Measurements from ENCODE around the gene FAM181A.

The FAM181A gene

DNA sequence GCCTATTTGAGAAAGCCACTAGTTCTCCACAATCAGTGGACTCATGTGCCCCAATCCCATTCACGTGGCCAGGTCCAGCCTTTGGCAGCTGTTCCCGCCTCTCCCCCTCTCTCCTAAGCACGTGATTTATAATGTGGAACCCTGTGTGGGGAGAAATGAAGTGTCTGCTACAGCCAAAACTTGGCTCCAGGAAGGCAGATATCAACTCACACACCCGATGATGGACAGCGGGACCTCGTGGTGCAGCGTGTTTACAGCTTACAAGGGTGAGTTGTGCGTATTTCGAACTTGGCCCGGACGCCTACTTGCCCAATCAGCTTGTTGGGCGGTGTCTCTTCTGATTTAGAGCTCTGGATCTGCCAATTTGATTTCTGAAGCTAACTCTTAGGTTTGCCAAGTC, 38.1 kb upstream of the FAM181A start:
- Histone ChIP-seq H3K9me3 (ENCODE audit: insufficient read depth, low read length, severe bottlenecking) (no peaks in the 10 kb centered on the region), H3K36me3 (ENCODE audit: insufficient read depth, low read length) (no peaks in the 10 kb centered on the region), H4K20me1 (ENCODE audit: insufficient read depth, low read length) (no peaks in the 10 kb centered on the region), H3K27me3 (ENCODE audit: insufficient read depth, low read length, poor library complexity) (peaks cover 4% of the 10 kb centered on the region), H3K79me2 (ENCODE audit: insufficient read depth, low read length) (no peaks in the 10 kb centered on the region), H3K4me1 (ENCODE audit: insufficient read depth, low read length) (no peaks in the 10 kb centered on the region), H3K4me3 (ENCODE audit: low read depth in 1 of 2, low read length in 2 of 2) (no peak overlapping the region), H3K4me2 (ENCODE audit: insufficient read depth, low read length) (no peak overlapping the region), H2AFZ (ENCODE audit: low read depth, low read length) (no peak overlapping the region), H3K27ac (ENCODE audit: low read length) (no peak overlapping the region), H3K9ac (ENCODE audit: low read depth, low read length) (no peak overlapping the region)
- no peak for DNase-seq
- TF ChIP-seq, protein P1, sequence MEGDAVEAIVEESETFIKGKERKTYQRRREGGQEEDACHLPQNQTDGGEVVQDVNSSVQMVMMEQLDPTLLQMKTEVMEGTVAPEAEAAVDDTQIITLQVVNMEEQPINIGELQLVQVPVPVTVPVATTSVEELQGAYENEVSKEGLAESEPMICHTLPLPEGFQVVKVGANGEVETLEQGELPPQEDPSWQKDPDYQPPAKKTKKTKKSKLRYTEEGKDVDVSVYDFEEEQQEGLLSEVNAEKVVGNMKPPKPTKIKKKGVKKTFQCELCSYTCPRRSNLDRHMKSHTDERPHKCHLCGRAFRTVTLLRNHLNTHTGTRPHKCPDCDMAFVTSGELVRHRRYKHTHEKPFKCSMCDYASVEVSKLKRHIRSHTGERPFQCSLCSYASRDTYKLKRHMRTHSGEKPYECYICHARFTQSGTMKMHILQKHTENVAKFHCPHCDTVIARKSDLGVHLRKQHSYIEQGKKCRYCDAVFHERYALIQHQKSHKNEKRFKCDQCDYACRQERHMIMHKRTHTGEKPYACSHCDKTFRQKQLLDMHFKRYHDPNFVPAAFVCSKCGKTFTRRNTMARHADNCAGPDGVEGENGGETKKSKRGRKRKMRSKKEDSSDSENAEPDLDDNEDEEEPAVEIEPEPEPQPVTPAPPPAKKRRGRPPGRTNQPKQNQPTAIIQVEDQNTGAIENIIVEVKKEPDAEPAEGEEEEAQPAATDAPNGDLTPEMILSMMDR (IDR thresholded peaks at IDR 0.05; ENCODE audit: borderline replicate concordance, extremely low read depth, low read length, poor library complexity, severe bottlenecking) = no peak
- TF ChIP-seq EZH2 (IDR thresholded peaks at IDR 0.05; ENCODE audit: borderline replicate concordance, low read depth, low read length, severe bottlenecking) = no peak
- no peak for ATAC-seq (ENCODE audit: insufficient read depth, low read depth)

DNA sequence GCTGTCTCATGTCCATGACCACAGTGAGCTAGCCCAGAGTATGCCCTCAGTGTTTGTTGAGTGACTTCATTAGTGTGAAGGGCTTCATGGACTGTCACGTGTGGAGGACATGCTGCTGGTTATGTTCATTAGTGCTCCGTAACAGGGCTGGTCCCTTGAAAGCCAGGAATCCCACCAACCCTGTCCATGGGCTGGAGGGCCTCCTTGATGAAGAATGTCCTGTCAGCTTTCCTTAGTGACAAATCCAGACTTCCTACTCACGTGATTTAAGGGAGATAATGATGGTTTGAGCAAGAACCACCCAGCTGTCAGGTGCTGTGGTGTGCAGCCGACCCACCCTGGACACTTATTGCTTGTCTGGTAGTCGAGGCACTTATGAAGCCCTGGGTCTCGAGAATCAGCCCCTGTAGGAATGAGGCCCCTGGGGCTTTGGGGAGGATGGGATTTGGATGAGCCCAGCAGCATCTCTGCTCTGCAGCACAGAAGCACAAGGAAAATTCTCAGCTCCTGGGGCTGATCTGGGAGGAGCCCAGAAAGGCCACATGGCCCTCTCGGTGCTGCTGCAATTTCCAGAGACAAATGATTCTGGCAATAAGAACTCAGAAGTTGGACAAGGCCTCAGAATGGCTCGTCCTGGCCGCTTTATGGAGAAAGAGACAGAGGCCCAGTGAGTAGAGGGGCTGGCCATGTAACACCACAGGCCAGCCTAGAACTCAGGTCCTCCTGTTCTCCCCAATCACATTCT, 37.2 kb upstream of the FAM181A start:
- Histone ChIP-seq H3K4me1 (ENCODE audit: insufficient read depth, low read length) (no peaks in the 10 kb centered on the region), H3K36me3 (ENCODE audit: insufficient read depth, low read length) (no peaks in the 10 kb centered on the region), H3K4me3 (ENCODE audit: low read depth in 1 of 2, low read length in 2 of 2) (no peak overlapping the region), H3K27ac (ENCODE audit: low read length) (no peak overlapping the region), H2AFZ (ENCODE audit: low read depth, low read length) (no peak overlapping the region), H4K20me1 (ENCODE audit: insufficient read depth, low read length) (no peaks in the 10 kb centered on the region), H3K9ac (ENCODE audit: low read depth, low read length) (no peak overlapping the region), H3K79me2 (ENCODE audit: insufficient read depth, low read length) (no peaks in the 10 kb centered on the region), H3K9me3 (ENCODE audit: insufficient read depth, low read length, severe bottlenecking) (no peaks in the 10 kb centered on the region), H3K4me2 (ENCODE audit: insufficient read depth, low read length) (no peak overlapping the region), H3K27me3 (ENCODE audit: insufficient read depth, low read length, poor library complexity) (peaks cover 4% of the 10 kb centered on the region)
- ATAC-seq (ENCODE audit: insufficient read depth, low read depth) = no peak
- TF ChIP-seq, protein P1 (IDR thresholded peaks at IDR 0.05; ENCODE audit: borderline replicate concordance, extremely low read depth, low read length, poor library complexity, severe bottlenecking) = no peak
- no peak for TF ChIP-seq EZH2 (IDR thresholded peaks at IDR 0.05; ENCODE audit: borderline replicate concordance, low read depth, low read length, severe bottlenecking)
- no peak for DNase-seq

DNA sequence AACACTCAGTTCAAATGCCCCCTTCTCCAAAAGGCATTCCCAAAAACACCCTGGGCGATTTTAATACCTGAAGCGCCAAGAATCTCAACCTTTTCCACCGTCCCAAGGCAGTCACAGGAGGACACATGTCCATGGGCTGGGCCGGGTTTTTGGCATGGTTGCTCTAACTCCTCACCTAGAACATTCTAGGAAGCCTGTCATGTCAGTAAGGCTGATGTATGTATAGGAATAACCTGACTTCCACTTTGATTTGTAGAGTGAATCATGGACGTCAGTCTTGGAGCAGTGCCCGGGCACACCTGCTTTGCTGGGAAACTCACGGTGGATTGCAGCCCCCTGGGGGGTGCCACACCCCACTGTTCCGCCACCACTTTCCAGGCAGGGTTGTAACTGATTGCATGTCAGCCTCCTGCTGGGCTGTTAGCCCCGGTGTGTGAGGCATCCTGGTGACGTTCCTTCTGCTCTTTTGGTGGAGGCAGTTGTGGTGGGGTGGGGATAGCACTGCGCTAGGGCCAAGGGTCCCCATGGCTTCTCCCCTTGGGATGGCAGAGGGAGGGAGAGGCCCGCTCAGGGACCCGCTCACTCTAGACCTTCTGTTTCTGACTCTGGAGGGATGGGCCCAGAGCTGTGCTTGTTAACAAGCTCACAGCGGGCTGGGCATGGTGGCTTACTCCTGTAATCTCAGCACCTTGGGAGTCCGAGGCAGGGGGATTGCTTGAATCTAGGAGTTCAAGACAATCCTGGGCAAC, 35.2 kb upstream of the FAM181A start:
- ATAC-seq (ENCODE audit: insufficient read depth, low read depth) (no peak), DNase-seq (no peak)
- no peak overlapping the region for H3K4me3 ChIP-seq (ENCODE audit: low read depth in 1 of 2, low read length in 2 of 2)
- no peak overlapping the region for H3K27ac ChIP-seq (ENCODE audit: low read length)
- H3K9ac ChIP-seq (ENCODE audit: low read depth, low read length) = no peak overlapping the region
- H3K9me3 ChIP-seq (ENCODE audit: insufficient read depth, low read length, severe bottlenecking) = no peaks in the 10 kb centered on the region
- no peak overlapping the region for H2AFZ ChIP-seq (ENCODE audit: low read depth, low read length)
- H3K27me3 ChIP-seq (ENCODE audit: insufficient read depth, low read length, poor library complexity) = peaks cover 8% of the 10 kb centered on the region
- TF ChIP-seq EZH2 (IDR thresholded peaks at IDR 0.05; ENCODE audit: borderline replicate concordance, low read depth, low read length, severe bottlenecking) = no peak
- TF ChIP-seq, protein P1 (IDR thresholded peaks at IDR 0.05; ENCODE audit: borderline replicate concordance, extremely low read depth, low read length, poor library complexity, severe bottlenecking) = no peak
- no peaks in the 10 kb centered on the region for H3K79me2 ChIP-seq (ENCODE audit: insufficient read depth, low read length)
- H3K36me3 ChIP-seq (ENCODE audit: insufficient read depth, low read length) = no peaks in the 10 kb centered on the region
- H3K4me2 ChIP-seq (ENCODE audit: insufficient read depth, low read length) = no peak overlapping the region
- no peaks in the 10 kb centered on the region for H3K4me1 ChIP-seq (ENCODE audit: insufficient read depth, low read length)
- no peaks in the 10 kb centered on the region for H4K20me1 ChIP-seq (ENCODE audit: insufficient read depth, low read length)

All from DND-41 (cell line).